ENCODE measurements around the gene GNA14. TPM values are rescaled to one million over a fixed set of nuclear protein-coding genes. Genes with fewer than 3 reads are reported as not detected.

GNA14 gene
- total RNA-seq, 1 donor from 2014 or later: not detected

DNA sequence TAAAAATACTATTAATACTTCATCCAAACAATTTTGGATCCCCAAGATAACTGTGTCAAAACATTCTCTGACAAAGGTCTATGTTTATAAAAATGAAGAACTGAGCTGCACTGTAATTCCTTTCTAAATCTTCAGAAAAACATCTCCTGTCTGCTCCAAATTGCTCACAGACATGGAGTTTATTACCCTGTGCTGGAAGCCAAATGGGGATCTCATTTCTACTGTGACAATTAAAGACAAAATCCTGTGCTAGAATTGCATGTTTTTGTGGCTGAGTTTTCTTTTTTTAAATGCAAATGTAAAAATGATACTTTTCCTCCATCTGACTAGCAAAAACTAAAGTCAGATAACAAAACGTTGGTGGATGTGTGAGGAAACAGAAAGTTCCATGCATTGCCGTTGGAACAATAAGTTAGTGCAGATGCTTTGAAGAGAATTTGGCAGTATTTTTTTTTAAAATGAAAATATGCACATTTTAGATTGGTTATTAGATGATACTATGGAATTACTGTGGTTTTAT, 93.5 kb downstream of the GNA14 start:
- Mint-ChIP-seq H3K9me3 (ENCODE audit: unreplicated experiment) (no peaks in the 10 kb centered on the region), H3K4me1 (ENCODE audit: unreplicated experiment) (peaks cover 5% of the 10 kb centered on the region), H3K4me3 (ENCODE audit: unreplicated experiment) (no peak overlapping the region), H3K36me3 (ENCODE audit: unreplicated experiment) (no peaks in the 10 kb centered on the region), H3K27ac (ENCODE audit: unreplicated experiment) (no peak overlapping the region), H3K27me3 (ENCODE audit: unreplicated experiment) (peaks cover 10% of the 10 kb centered on the region)
- DNase-seq (ENCODE audit: extremely low spot score, unreplicated experiment): no peak
- TF ChIP-seq, protein P1, sequence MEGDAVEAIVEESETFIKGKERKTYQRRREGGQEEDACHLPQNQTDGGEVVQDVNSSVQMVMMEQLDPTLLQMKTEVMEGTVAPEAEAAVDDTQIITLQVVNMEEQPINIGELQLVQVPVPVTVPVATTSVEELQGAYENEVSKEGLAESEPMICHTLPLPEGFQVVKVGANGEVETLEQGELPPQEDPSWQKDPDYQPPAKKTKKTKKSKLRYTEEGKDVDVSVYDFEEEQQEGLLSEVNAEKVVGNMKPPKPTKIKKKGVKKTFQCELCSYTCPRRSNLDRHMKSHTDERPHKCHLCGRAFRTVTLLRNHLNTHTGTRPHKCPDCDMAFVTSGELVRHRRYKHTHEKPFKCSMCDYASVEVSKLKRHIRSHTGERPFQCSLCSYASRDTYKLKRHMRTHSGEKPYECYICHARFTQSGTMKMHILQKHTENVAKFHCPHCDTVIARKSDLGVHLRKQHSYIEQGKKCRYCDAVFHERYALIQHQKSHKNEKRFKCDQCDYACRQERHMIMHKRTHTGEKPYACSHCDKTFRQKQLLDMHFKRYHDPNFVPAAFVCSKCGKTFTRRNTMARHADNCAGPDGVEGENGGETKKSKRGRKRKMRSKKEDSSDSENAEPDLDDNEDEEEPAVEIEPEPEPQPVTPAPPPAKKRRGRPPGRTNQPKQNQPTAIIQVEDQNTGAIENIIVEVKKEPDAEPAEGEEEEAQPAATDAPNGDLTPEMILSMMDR (IDR thresholded peaks at IDR 0.05): no peak

DNA sequence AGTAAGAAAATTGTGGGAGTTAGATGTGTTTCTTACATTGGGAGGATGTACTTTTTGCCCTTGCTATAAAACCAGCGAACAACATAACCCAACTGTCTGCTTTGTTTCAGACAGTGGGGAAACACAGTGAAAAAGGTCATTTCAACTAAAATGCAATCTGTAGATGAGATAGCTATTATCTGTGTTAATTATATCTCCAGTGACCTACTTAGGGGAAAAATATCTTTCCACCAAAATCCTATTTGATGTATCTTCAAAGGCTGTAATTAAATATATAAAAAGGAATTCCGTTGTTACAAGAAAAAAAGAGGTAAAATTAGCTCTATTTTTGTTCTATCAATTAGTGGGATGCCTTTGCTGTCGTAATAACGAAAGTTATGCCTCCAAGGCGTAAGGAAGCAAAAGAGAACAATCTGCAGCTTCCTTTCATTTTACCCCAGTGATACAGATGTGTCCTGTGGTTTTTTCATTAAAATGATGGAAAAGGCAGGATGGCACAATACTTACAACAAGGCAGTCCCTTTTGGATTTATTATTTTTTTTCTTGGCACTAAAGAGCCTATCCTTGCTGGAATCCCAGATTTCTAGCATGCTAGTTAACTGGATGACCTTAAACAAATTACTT, 100.9 kb downstream of the GNA14 start:
- no peaks in the 10 kb centered on the region for H3K36me3 Mint-ChIP-seq (ENCODE audit: unreplicated experiment)
- peaks cover 9% of the 10 kb centered on the region for H3K9me3 Mint-ChIP-seq (ENCODE audit: unreplicated experiment)
- H3K4me1 Mint-ChIP-seq (ENCODE audit: unreplicated experiment): peaks cover 11% of the 10 kb centered on the region
- peaks cover 4% of the 10 kb centered on the region for H3K27me3 Mint-ChIP-seq (ENCODE audit: unreplicated experiment)
- TF ChIP-seq, protein P1 (IDR thresholded peaks at IDR 0.05): no peak
- H3K4me3 Mint-ChIP-seq (ENCODE audit: unreplicated experiment): no peak overlapping the region
- no peak for DNase-seq (ENCODE audit: extremely low spot score, unreplicated experiment)
- no peak overlapping the region for H3K27ac Mint-ChIP-seq (ENCODE audit: unreplicated experiment)

DNA sequence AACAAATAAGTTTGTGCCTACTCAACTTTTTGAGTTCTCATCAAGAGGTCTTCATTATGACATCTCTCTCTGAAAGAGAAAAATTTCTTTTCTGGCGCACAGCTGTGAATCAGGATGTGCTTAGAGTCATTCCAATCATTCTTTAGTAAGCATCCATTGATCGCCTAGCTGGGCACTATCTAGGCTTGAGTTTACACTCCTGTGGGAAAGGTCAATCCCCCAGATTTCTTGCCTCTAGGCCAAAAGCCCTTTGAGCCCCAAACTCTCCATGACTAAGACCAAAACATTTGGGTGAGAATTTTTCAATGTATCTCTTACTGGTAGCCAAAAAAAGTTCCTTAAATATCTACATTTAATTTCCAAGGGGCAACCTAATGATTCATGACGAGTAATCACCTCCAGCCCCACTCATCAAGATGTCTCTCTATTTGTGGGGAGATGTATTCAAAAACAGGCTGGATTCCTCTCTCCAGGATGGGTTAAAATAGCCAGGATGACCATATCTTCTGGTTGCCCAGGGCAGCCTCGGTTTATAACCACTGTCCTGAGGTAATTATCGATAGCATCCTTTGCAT, 101.7 kb downstream of the GNA14 start:
- H3K36me3 Mint-ChIP-seq (ENCODE audit: unreplicated experiment): peaks cover 2% of the 10 kb centered on the region
- H3K4me3 Mint-ChIP-seq (ENCODE audit: unreplicated experiment): no peak overlapping the region
- H3K9me3 Mint-ChIP-seq (ENCODE audit: unreplicated experiment): peaks cover 16% of the 10 kb centered on the region
- no peak for DNase-seq (ENCODE audit: extremely low spot score, unreplicated experiment)
- H3K27ac Mint-ChIP-seq (ENCODE audit: unreplicated experiment): no peak overlapping the region
- TF ChIP-seq, protein P1 (IDR thresholded peaks at IDR 0.05): no peak
- H3K4me1 Mint-ChIP-seq (ENCODE audit: unreplicated experiment): peaks cover 11% of the 10 kb centered on the region
- peaks cover 4% of the 10 kb centered on the region for H3K27me3 Mint-ChIP-seq (ENCODE audit: unreplicated experiment)

DNA sequence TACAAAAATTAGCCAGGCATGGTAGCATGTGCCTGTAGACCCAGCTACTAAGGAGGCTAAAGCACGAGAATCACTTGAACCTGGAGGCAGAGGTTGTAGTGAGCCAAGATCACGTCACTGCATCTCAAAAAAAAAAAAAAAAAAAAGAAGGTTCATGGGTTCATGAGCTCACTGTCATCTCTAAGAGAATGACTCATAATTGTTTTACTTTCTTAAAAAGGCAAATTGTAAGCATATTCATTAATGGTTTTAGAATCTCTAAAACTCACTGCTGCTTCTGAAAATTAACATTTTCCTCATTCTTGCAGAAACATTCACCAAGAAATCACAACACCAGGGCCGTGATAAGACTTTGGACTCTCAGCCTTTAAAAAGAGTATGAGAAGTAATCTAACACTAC, 103.6 kb downstream of the GNA14 start:
- peaks cover 35% of the 10 kb centered on the region for H3K9me3 Mint-ChIP-seq (ENCODE audit: unreplicated experiment)
- peaks cover 3% of the 10 kb centered on the region for H3K27me3 Mint-ChIP-seq (ENCODE audit: unreplicated experiment)
- DNase-seq (ENCODE audit: extremely low spot score, unreplicated experiment): no peak
- H3K4me3 Mint-ChIP-seq (ENCODE audit: unreplicated experiment): no peak overlapping the region
- peaks cover 11% of the 10 kb centered on the region for H3K4me1 Mint-ChIP-seq (ENCODE audit: unreplicated experiment)
- TF ChIP-seq, protein P1 (IDR thresholded peaks at IDR 0.05): no peak
- peaks cover 2% of the 10 kb centered on the region for H3K36me3 Mint-ChIP-seq (ENCODE audit: unreplicated experiment)
- H3K27ac Mint-ChIP-seq (ENCODE audit: unreplicated experiment): no peak overlapping the region

DNA sequence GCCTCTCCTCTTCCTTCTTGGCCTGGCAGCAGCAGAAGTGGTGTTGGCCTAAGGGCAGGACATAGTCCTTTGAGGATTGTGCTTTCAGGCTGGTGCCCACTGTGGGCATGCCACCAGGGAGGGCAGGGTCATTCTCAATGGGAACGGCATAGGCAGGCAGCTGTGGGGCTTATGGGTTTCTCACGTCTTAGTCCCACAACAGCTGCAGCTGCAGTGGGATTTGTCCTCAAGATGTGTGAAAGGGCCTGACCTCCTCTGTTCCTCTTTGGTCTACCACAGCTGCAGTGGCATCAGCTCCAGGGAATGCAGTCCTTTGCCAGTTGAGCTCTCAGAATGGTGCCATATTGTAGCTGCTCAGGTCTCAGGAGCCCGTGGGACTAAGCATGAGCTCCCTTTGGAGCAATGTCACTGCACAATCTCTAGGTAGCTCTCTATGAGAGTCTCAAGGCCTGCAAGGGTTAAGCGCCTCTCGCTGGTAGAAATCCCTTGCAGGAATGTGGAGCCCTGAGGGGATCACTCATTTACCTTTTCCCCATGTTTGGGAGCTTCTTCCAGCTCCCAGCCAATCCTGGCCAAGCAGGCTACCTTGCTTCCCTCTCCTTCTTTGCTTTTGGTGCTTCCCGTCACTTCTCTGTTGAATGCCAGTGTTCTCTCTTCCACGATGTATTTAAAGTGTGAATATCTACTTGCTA, 104.8 kb downstream of the GNA14 start:
- peaks cover 2% of the 10 kb centered on the region for H3K36me3 Mint-ChIP-seq (ENCODE audit: unreplicated experiment)
- H3K9me3 Mint-ChIP-seq (ENCODE audit: unreplicated experiment): peaks cover 39% of the 10 kb centered on the region
- DNase-seq (ENCODE audit: extremely low spot score, unreplicated experiment): no peak
- H3K27ac Mint-ChIP-seq (ENCODE audit: unreplicated experiment): no peak overlapping the region
- peaks cover 11% of the 10 kb centered on the region for H3K4me1 Mint-ChIP-seq (ENCODE audit: unreplicated experiment)
- TF ChIP-seq, protein P1 (IDR thresholded peaks at IDR 0.05): no peak
- H3K27me3 Mint-ChIP-seq (ENCODE audit: unreplicated experiment): peaks cover 6% of the 10 kb centered on the region
- H3K4me3 Mint-ChIP-seq (ENCODE audit: unreplicated experiment): no peak overlapping the region
